Right ventricle myocardium inferior (tissue), 1 donor: Measurements from ENCODE around the gene GCA. TPM values are rescaled to one million over a fixed set of nuclear protein-coding genes. Genes with fewer than 3 reads are reported as not detected.

Experiments
- ATAC-seq: fragments of 200-7000 bp; cut with Tn5 transposase; one replicate; pipeline ENCODE4 v1.9.1; 2020; ENCODE audit warnings: mild to moderate bottlenecking, moderate library complexity
- DNase-seq: peaks from one replicate; pipeline ENCODE4 v3.0.0; 2021; ENCODE audit errors: missing footprints
- intact Hi-C: fragments of 100-400 bp; cut with DNase I; formaldehyde crosslinking; loops from one replicate; pipeline ENCODE4 v1.11.0; 2022
- long read RNA-seq: library from polyadenylated mRNA; unstranded; transcript quantifications from one replicate; pipeline ENCODE4 v2.0.0, GENCODE V29; 2021
- total RNA-seq: library from RNA; stranded (reverse); fragmentation: NEBNext Ultra II Directional; extraction: Animal tissue kit (Norgen Biotek cat#: 25700); gene quantifications from one replicate; pipeline ENCODE4 v1.2.1, GENCODE V29; 2021
- donor health status: DM: no; HTN: yes; CAD: no; lungs with severe emphysema.

GCA gene
- total RNA-seq: 11.2 TPM
- long read RNA-seq, partial matches to known transcripts: 0 of 4 reads
- long read RNA-seq, other reads (novel, unspliced or antisense): 0 of 4 reads

- DNase-seq (peak; percentile 99), ATAC-seq (peak; percentile 100)
- intact Hi-C loops: loop anchor here (2.0 kb wide), 1 partner anchor 25 kb away; the partner anchor contains the start of gene IFIH1
Measured at GRCh38 chr2:162343824-162344616, at the start of gene GCA. GCA (plus strand) TSS chr2:162344132; CDS start chr2:162344249, 117 bp downstream.

GRCh38 chr2:162295009-162295408, 48.9 kb upstream of the GCA start:
- no peak for ATAC-seq
- DNase-seq: no peak
- intact Hi-C loops: loop anchor here (5.0 kb wide), 1 partner anchor 708 kb away; no protein-coding TSS in a partner anchor

- no peak for DNase-seq
- intact Hi-C loops: loop anchor here (2.0 to 5.0 kb wide), 2 partner anchors 77 to 711 kb away; no protein-coding TSS in a partner anchor
- ATAC-seq: no peak
Measured at GRCh38 chr2:162297925-162298552, 45.9 kb upstream of the GCA start.

- intact Hi-C loops: loop anchor here (2.0 to 5.0 kb wide), 2 partner anchors 78 to 712 kb away; no protein-coding TSS in a partner anchor
- no peak for ATAC-seq
- no peak for DNase-seq
Measured at GRCh38 chr2:162298669-162299335, 45.1 kb upstream of the GCA start.

GRCh38 chr2:162300266-162300665, 43.7 kb upstream of the GCA start:
- no peak for DNase-seq
- intact Hi-C loops: loop anchor here (10.0 kb wide), 1 partner anchor 145 kb away; the partner anchor contains the start of gene GCG
- no peak for ATAC-seq

GRCh38 chr2:162301151-162301804, 42.7 kb upstream of the GCA start:
- intact Hi-C loops: loop anchor here (10.0 kb wide), 1 partner anchor 146 kb away; the partner anchor contains the start of gene GCG
- DNase-seq: peak; percentile 67

GRCh38 chr2:162301877-162302276, 42.1 kb upstream of the GCA start:
- intact Hi-C loops: loop anchor here (10.0 kb wide), 1 partner anchor 147 kb away; the partner anchor contains the start of gene GCG
- DNase-seq (no peak), ATAC-seq (no peak)

More at GRCh38 chr2:162301151-162301804, 42.7 kb upstream of the GCA start:
- ATAC-seq: peak; percentile 44

GRCh38 chr2:162305901-162306300, 38.0 kb upstream of the GCA start:
- intact Hi-C loops: loop anchor here (10.0 kb wide), 1 partner anchor 151 kb away; the partner anchor contains the start of gene GCG
- DNase-seq (no peak), ATAC-seq (no peak)

GRCh38 chr2:162308747-162309503, 35.0 kb upstream of the GCA start:
- intact Hi-C loops: loop anchor here (10.0 kb wide), 1 partner anchor 154 kb away; the partner anchor contains the start of gene GCG
- ATAC-seq: no peak
- DNase-seq: no peak

- DNase-seq (no peak), ATAC-seq (no peak)
- intact Hi-C loops: no loop called here
Measured at GRCh38 chr2:162312853-162313252, 31.1 kb upstream of the GCA start.

- intact Hi-C loops: no loop called here
- ATAC-seq (no peak), DNase-seq (no peak)
Measured at GRCh38 chr2:162315938-162316337, 28.0 kb upstream of the GCA start.

GRCh38 chr2:162316590-162316989, 27.3 kb upstream of the GCA start:
- DNase-seq (no peak), ATAC-seq (no peak)
- intact Hi-C loops: no loop called here

- DNase-seq (no peak), ATAC-seq (no peak)
- intact Hi-C loops: no loop called here
Measured at GRCh38 chr2:162317058-162317742, 26.7 kb upstream of the GCA start.

GRCh38 chr2:162317861-162318327, 26.0 kb upstream of the GCA start:
- intact Hi-C loops: loop anchor here (2.0 kb wide), 1 partner anchor 27 kb away; the partner anchor contains the start of gene GCA
- DNase-seq (no peak), ATAC-seq (peak; percentile 9)

GRCh38 chr2:162318328-162319180, 25.4 kb upstream of the GCA start, which contains the start of gene IFIH1:
IFIH1 (minus strand) TSS chr2:162318684; CDS start chr2:162318307, 377 bp downstream.
- ATAC-seq (peak; percentile 96), DNase-seq (peak; percentile 89)
- intact Hi-C loops: loop anchor here (2.0 kb wide), 1 partner anchor 26 kb away; the partner anchor contains the start of gene GCA
